ENCODE data around the gene XIRP1. TPM values are rescaled to one million over a fixed set of nuclear protein-coding genes. Genes with fewer than 3 reads are reported as not detected.

The XIRP1 gene
- total RNA-seq, 1 donor from 2014 or later: 0.12 TPM

GRCh38 chr3:39186692-39187151, 5.7 kb downstream of the XIRP1 start:
- DNase-seq (ENCODE audit: low read depth): no peak
- H3K4me3 ChIP-seq (ENCODE audit: low read depth, low read length): no peak overlapping the region
- TF ChIP-seq, protein P1, sequence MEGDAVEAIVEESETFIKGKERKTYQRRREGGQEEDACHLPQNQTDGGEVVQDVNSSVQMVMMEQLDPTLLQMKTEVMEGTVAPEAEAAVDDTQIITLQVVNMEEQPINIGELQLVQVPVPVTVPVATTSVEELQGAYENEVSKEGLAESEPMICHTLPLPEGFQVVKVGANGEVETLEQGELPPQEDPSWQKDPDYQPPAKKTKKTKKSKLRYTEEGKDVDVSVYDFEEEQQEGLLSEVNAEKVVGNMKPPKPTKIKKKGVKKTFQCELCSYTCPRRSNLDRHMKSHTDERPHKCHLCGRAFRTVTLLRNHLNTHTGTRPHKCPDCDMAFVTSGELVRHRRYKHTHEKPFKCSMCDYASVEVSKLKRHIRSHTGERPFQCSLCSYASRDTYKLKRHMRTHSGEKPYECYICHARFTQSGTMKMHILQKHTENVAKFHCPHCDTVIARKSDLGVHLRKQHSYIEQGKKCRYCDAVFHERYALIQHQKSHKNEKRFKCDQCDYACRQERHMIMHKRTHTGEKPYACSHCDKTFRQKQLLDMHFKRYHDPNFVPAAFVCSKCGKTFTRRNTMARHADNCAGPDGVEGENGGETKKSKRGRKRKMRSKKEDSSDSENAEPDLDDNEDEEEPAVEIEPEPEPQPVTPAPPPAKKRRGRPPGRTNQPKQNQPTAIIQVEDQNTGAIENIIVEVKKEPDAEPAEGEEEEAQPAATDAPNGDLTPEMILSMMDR (conservative IDR thresholded peaks at IDR 0.05; ENCODE audit: low read depth, low read length): no peak

- no peak overlapping the region for H3K4me3 ChIP-seq (ENCODE audit: low read depth, low read length)
- DNase-seq (ENCODE audit: low read depth): no peak
- TF ChIP-seq, protein P1 (conservative IDR thresholded peaks at IDR 0.05; ENCODE audit: low read depth, low read length): no peak
These were observed 6.3 kb downstream of the XIRP1 start for GRCh38 chr3:39185959-39186691.

- no peak for DNase-seq (ENCODE audit: low read depth)
- no peak overlapping the region for H3K4me3 ChIP-seq (ENCODE audit: low read depth, low read length)
- TF ChIP-seq, protein P1 (conservative IDR thresholded peaks at IDR 0.05; ENCODE audit: low read depth, low read length): no peak
These were observed 7.0 kb downstream of the XIRP1 start for GRCh38 chr3:39185326-39185958.

GRCh38 chr3:39184968-39185285, 7.5 kb downstream of the XIRP1 start:
- TF ChIP-seq, protein P1 (conservative IDR thresholded peaks at IDR 0.05; ENCODE audit: low read depth, low read length): no peak
- DNase-seq (ENCODE audit: low read depth): no peak
- H3K4me3 ChIP-seq (ENCODE audit: low read depth, low read length): no peak overlapping the region

GRCh38 chr3:39184081-39184967, 8.1 kb downstream of the XIRP1 start:
- DNase-seq (ENCODE audit: low read depth): no peak
- TF ChIP-seq, protein P1 (conservative IDR thresholded peaks at IDR 0.05; ENCODE audit: low read depth, low read length): no peak
- H3K4me3 ChIP-seq (ENCODE audit: low read depth, low read length): no peak overlapping the region

- TF ChIP-seq, protein P1 (conservative IDR thresholded peaks at IDR 0.05; ENCODE audit: low read depth, low read length): no peak
- no peak for DNase-seq (ENCODE audit: low read depth)
- H3K4me3 ChIP-seq (ENCODE audit: low read depth, low read length): no peak overlapping the region
These were observed 8.9 kb downstream of the XIRP1 start for GRCh38 chr3:39183211-39184080.

Measured in epithelial cell of proximal tubule (primary cell).